H9 (cell line): Measurements from ENCODE around the gene APOOL. TPM values are rescaled to one million over a fixed set of nuclear protein-coding genes. Genes with fewer than 3 reads are reported as not detected.

Experiments used
- DNase-seq: peaks from one replicate; pipeline ENCODE4 v3.0.0-alpha.2; 2017
- H2AFZ ChIP-seq: one replicate; pipeline ENCODE4 v1.6.1; 2013; ENCODE audit warnings: mild to moderate bottlenecking, low read length, control low read depth, moderate library complexity
- H2AK5ac ChIP-seq: 2 replicates; pipeline ENCODE4 v1.6.1; 2013; ENCODE audit warnings: low read length, control low read depth, mixed read lengths; ENCODE audit not compliant: insufficient read length
- H2BK120ac ChIP-seq: one replicate; pipeline ENCODE4 v1.6.1; 2013; ENCODE audit warnings: low read depth, mild to moderate bottlenecking, low read length, control low read depth, inconsistent platforms; ENCODE audit not compliant: poor library complexity, severe bottlenecking
- H2BK12ac ChIP-seq: 2 replicates; pipeline ENCODE4 v1.6.1; 2013; ENCODE audit warnings: low read length, control low read depth, mixed read lengths, low read depth; ENCODE audit not compliant: insufficient read length
- H2BK15ac ChIP-seq: 2 replicates; pipeline ENCODE4 v1.6.1; 2013; ENCODE audit warnings: low read depth, low read length, control low read depth
- H2BK20ac ChIP-seq: one replicate; pipeline ENCODE4 v1.6.1; 2013; ENCODE audit warnings: low read depth, mild to moderate bottlenecking, low read length, control low read depth, inconsistent platforms; ENCODE audit not compliant: poor library complexity, severe bottlenecking
- H2BK5ac ChIP-seq: 2 replicates; pipeline ENCODE4 v1.6.1; 2013; ENCODE audit warnings: low read length, control low read depth, mixed read lengths; ENCODE audit not compliant: insufficient read length
- H3K14ac ChIP-seq: 2 replicates; pipeline ENCODE4 v1.6.1; 2013; ENCODE audit warnings: low read length, control low read depth; ENCODE audit not compliant: insufficient read depth
- H3K18ac ChIP-seq: 2 replicates; pipeline ENCODE4 v1.6.1; 2013; ENCODE audit warnings: low read depth, mild to moderate bottlenecking, mixed read lengths, low read length, control low read depth; ENCODE audit not compliant: insufficient read length
- H3K23ac ChIP-seq: 2 replicates; pipeline ENCODE4 v1.6.1; 2013; ENCODE audit warnings: low read length, control low read depth, mixed read lengths, low read depth; ENCODE audit not compliant: insufficient read length
- H3K23me2 ChIP-seq: 2 replicates; pipeline ENCODE4 v1.6.1; 2013; ENCODE audit warnings: low read depth, mild to moderate bottlenecking, mixed read lengths, low read length, control low read depth; ENCODE audit not compliant: insufficient read length, poor library complexity, severe bottlenecking
- H3K27ac ChIP-seq: 2 replicates; pipeline ENCODE4 v1.5.1; 2013; ENCODE audit warnings: low read length, control low read depth, mixed read lengths, low read depth; ENCODE audit not compliant: insufficient read length
- H3K27me3 ChIP-seq: 2 replicates; pipeline ENCODE4 v1.6.1; 2013; ENCODE audit warnings: low read length, control low read depth, inconsistent platforms; ENCODE audit not compliant: insufficient read depth
- H3K4ac ChIP-seq: 2 replicates; pipeline ENCODE4 v1.6.1; 2013; ENCODE audit warnings: low read depth, mild to moderate bottlenecking, control low read depth, inconsistent platforms, low read length, moderate library complexity
- H3K4me1 ChIP-seq: 2 replicates; pipeline ENCODE4 v1.6.1; 2013; ENCODE audit warnings: low read length, control low read depth, inconsistent platforms; ENCODE audit not compliant: insufficient read depth
- H3K4me2 ChIP-seq: 2 replicates; pipeline ENCODE4 v1.6.1; 2013; ENCODE audit warnings: low read length, control low read depth, mixed read lengths; ENCODE audit not compliant: insufficient read length, insufficient read depth
- H3K56ac ChIP-seq: 2 replicates; pipeline ENCODE4 v1.6.1; 2013; ENCODE audit warnings: low read depth, mild to moderate bottlenecking, mixed read lengths, low read length, control low read depth; ENCODE audit not compliant: insufficient read length
- H3K79me1 ChIP-seq: 2 replicates; pipeline ENCODE4 v1.6.1; 2013; ENCODE audit warnings: low read depth, mild to moderate bottlenecking, moderate library complexity, low read length, control low read depth, inconsistent platforms; ENCODE audit not compliant: insufficient read depth, poor library complexity, severe bottlenecking
- H3K79me2 ChIP-seq: 2 replicates; pipeline ENCODE4 v1.6.1; 2013; ENCODE audit warnings: low read length, control low read depth, inconsistent platforms; ENCODE audit not compliant: insufficient read depth
- H3K9ac ChIP-seq: 2 replicates; pipeline ENCODE4 v1.6.1; 2013; ENCODE audit warnings: low read length, control low read depth, mixed read lengths; ENCODE audit not compliant: insufficient read length; ENCODE audit errors: extremely low read depth
- H3K9me3 ChIP-seq: one replicate; pipeline ENCODE4 v1.6.1; 2013; ENCODE audit warnings: low read depth, low read length, inconsistent platforms; ENCODE audit not compliant: control insufficient read depth
- H3T11ph ChIP-seq: one replicate; pipeline ENCODE4 v1.6.1; 2013; ENCODE audit warnings: mild to moderate bottlenecking, low read length, control low read depth, inconsistent platforms
- H4K20me1 ChIP-seq: one replicate; pipeline ENCODE4 v1.6.1; 2013; ENCODE audit not compliant: control insufficient read depth, insufficient read length, insufficient read depth
- H4K5ac ChIP-seq: 2 replicates; pipeline ENCODE4 v1.6.1; 2013; ENCODE audit warnings: low read depth, mild to moderate bottlenecking, mixed read lengths, low read length, control low read depth; ENCODE audit not compliant: insufficient read length
- H4K8ac ChIP-seq: replicated peaks from 2 replicates; pipeline ENCODE4 v1.6.1; 2013; ENCODE audit warnings: low read length, control low read depth, mixed read lengths, low read depth; ENCODE audit not compliant: insufficient read length
- H4K91ac ChIP-seq: 2 replicates; pipeline ENCODE4 v1.6.1; 2013; ENCODE audit warnings: low read depth, mild to moderate bottlenecking, moderate library complexity, mixed read lengths, low read length, control low read depth; ENCODE audit not compliant: insufficient read length
- H3K27ac Mint-ChIP-seq, 3 experiments: 2 replicates in 2 of 3; 3 replicates in 1 of 3; pipeline ENCODE4 v1.8.0; 2020 to 2021; ENCODE audit warnings: mixed read lengths in 3 of 3, mild to moderate bottlenecking in 1 of 3, moderate library complexity in 1 of 3
- H3K27me3 Mint-ChIP-seq: 2 replicates; pipeline ENCODE4 v1.8.0; 2021; ENCODE audit warnings: low read depth, mild to moderate bottlenecking, moderate library complexity, mixed read lengths
- H3K36me3 Mint-ChIP-seq, 3 experiments: 2 replicates in 2 of 3; 3 replicates in 1 of 3; pipeline ENCODE4 v1.8.0; 2020 to 2021; ENCODE audit warnings: low read depth in 3 of 3, mixed read lengths in 3 of 3; ENCODE audit not compliant: insufficient read depth in 1 of 3
- H3K4me1 Mint-ChIP-seq, 2 experiments: 2 replicates each; pipeline ENCODE4 v1.8.0; 2020; ENCODE audit warnings: mixed read lengths in 2 of 2
- H3K4me3 Mint-ChIP-seq, 2 experiments: 2 replicates in 1 of 2; 3 replicates in 1 of 2; pipeline ENCODE4 v1.8.0; 2020 to 2021; ENCODE audit warnings: mild to moderate bottlenecking in 2 of 2, mixed read lengths in 2 of 2, moderate library complexity in 1 of 2
- H3K9me3 Mint-ChIP-seq, 2 experiments: 2 replicates in 1 of 2; 3 replicates in 1 of 2; pipeline ENCODE4 v1.8.0; 2020; ENCODE audit warnings: mild to moderate bottlenecking in 2 of 2, mixed read lengths in 2 of 2, moderate library complexity in 1 of 2
- WGBS: extraction: QIAGEN DNeasy Blood & Tissue Kit; methylation state at CpG from one replicate; pipeline ENCODE4 v1.1.7; 2013; ENCODE audit warnings: missing lambda C conversion rate, low lambda C conversion rate, mixed read lengths; ENCODE audit not compliant: insufficient read length; ENCODE audit errors: extremely low coverage; 5-methylcytosine and 5-hydroxymethylcytosine counted together
- total RNA-seq: library from RNA; stranded (reverse); gene quantifications from 2 replicates; pipeline ENCODE4 v1.2.1, GENCODE V29; 2021
- TF ChIP-seq, protein P1 (sequence below): fragments of 200-600 bp; sonication (generic); conservative IDR thresholded peaks from 3 replicates; pipeline ENCODE4 v1.8.0; 2021; ENCODE audit warnings: antibody characterized with exemption, mild to moderate bottlenecking

The APOOL gene
- total RNA-seq, 1 experiment from 2014 or later, result 8.0 TPM

DNA sequence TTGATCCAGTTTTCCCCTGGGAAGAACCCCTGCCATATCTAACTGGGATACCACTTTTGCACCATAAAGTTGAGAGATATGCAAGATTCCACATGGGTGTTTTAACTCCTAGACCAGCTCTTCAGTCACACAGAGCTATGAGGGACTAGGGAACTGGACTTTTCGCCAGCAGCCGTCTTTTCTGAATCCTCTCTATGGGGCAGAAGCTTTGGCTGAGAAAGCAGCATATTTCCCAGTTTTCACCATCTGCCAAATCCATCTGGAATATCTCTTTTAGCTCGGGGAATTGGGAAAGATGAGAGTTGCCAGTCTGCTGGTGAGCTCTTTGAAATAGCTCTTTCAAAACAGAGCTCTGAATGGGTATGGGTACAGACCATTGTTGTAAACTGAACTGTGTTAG is 20.9 kb downstream of the APOOL start:
- Histone ChIP-seq H4K91ac (no peak overlapping the region), H3K4me2 (no peak overlapping the region), H4K20me1 (no peaks in the 10 kb centered on the region), H2BK12ac (no peak overlapping the region), H3K79me1 (no peaks in the 10 kb centered on the region), H3K27me3 (no peaks in the 10 kb centered on the region), H2BK20ac (no peak overlapping the region), H3K23me2 (no peaks in the 10 kb centered on the region), H2AFZ (no peak overlapping the region), H2BK120ac (no peak overlapping the region), H3K4me1 (no peaks in the 10 kb centered on the region), H3K4ac (no peak overlapping the region), H4K5ac (no peak overlapping the region), H4K8ac (no peak overlapping the region), H3K14ac (no peak overlapping the region), H3K27ac (no peak overlapping the region), H3K79me2 (no peaks in the 10 kb centered on the region), H3K18ac (no peak overlapping the region), H3K23ac (no peak overlapping the region), H3T11ph (no peak overlapping the region), H2BK15ac (no peak overlapping the region), H2AK5ac (no peak overlapping the region), H3K56ac (no peak overlapping the region), H3K9ac (no peak overlapping the region), H3K9me3 (peaks cover 39% of the 10 kb centered on the region), H2BK5ac (no peak overlapping the region)
- H3K36me3 Mint-ChIP-seq, result peaks cover 11 to 23% (median 19%) of the 10 kb centered on the region in 3 experiments
- TF ChIP-seq, protein P1, sequence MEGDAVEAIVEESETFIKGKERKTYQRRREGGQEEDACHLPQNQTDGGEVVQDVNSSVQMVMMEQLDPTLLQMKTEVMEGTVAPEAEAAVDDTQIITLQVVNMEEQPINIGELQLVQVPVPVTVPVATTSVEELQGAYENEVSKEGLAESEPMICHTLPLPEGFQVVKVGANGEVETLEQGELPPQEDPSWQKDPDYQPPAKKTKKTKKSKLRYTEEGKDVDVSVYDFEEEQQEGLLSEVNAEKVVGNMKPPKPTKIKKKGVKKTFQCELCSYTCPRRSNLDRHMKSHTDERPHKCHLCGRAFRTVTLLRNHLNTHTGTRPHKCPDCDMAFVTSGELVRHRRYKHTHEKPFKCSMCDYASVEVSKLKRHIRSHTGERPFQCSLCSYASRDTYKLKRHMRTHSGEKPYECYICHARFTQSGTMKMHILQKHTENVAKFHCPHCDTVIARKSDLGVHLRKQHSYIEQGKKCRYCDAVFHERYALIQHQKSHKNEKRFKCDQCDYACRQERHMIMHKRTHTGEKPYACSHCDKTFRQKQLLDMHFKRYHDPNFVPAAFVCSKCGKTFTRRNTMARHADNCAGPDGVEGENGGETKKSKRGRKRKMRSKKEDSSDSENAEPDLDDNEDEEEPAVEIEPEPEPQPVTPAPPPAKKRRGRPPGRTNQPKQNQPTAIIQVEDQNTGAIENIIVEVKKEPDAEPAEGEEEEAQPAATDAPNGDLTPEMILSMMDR, result no peak
- H3K4me1 Mint-ChIP-seq, result peaks cover 18 to 20% of the 10 kb centered on the region in 2 experiments
- WGBS, result no CpG with 5 or more reads among the region's 3 CpGs
- DNase-seq, result no peak
- H3K27ac Mint-ChIP-seq, result no peak overlapping the region
- peaks cover 51 to 61% of the 10 kb centered on the region in 2 experiments for H3K9me3 Mint-ChIP-seq
- H3K27me3 Mint-ChIP-seq, result no peaks in the 10 kb centered on the region
- no peak overlapping the region for H3K4me3 Mint-ChIP-seq
